SK-MEL-5 (cell line): ENCODE results near the gene AKNA. TPM values are rescaled to one million over a fixed set of nuclear protein-coding genes. Genes with fewer than 3 reads are reported as not detected.
"Not testable (repeated sequence)": the region's sequence is repeated elsewhere in the genome, so short reads cannot be mapped to it uniquely, and the experiment has no call there.

Experiments
- DNase-seq: peaks from one replicate; pipeline ENCODE4 v3.0.0-alpha.2; 2016; ENCODE audit warnings: low read depth, low spot score
- in situ Hi-C: cut with HindIII; loops from 2 replicates; pipeline ENCODE4 v1.10.0; 2016; ENCODE audit warnings: low sequenced_read_pairs, high pct_unique_total_duplicates, low pct_unique_long_range_greater_than_20kb
- total RNA-seq: library from RNA; depleted of rRNA; stranded (reverse); fragments of >200 nt; shearing (Covaris generic); gene quantifications from 2 replicates; pipeline ENCODE4 v1.2.3, GENCODE V29; 2014

AKNA gene
- total RNA-seq, 1 experiment from 2014 or later: 5.5 TPM

GRCh38 chr9:114341152-114341830, 46.5 kb downstream of the AKNA start:
- in situ Hi-C loops: no loop called here
- DNase-seq: no peak

- peak; percentile 66 for DNase-seq
- in situ Hi-C loops: no loop called here
These were observed 48.5 kb downstream of the AKNA start for GRCh38 chr9:114339130-114339908.

- no peak for DNase-seq
- in situ Hi-C loops: no loop called here
These were observed 49.6 kb downstream of the AKNA start for GRCh38 chr9:114338187-114338586.

- in situ Hi-C loops: no loop called here
- DNase-seq: no peak
These were observed 50.9 kb downstream of the AKNA start for GRCh38 chr9:114336699-114337395.

DNA sequence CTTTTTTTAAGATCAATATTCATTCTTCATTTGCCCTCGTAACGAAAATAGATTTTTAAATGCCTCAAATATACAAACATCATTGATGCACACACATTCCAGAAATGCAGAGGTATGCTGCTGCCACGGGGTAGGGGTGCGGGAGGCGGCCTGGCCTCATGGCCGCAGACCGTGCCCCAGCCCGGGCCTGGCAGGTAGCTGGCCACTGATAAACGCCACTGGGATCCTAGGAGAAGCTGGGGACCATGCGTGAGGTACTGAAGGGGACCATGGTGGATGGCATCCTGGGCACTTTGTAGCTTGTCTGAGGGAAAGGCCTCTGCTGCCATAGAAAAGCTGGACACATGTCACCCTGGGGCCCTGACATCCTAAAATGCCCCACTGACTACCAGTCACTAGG, 51.6 kb downstream of the AKNA start:
- in situ Hi-C loops: no loop called here
- DNase-seq: no peak

- DNase-seq: no peak
- in situ Hi-C loops: no loop called here
These were observed 52.0 kb downstream of the AKNA start for GRCh38 chr9:114335745-114336144.

DNA sequence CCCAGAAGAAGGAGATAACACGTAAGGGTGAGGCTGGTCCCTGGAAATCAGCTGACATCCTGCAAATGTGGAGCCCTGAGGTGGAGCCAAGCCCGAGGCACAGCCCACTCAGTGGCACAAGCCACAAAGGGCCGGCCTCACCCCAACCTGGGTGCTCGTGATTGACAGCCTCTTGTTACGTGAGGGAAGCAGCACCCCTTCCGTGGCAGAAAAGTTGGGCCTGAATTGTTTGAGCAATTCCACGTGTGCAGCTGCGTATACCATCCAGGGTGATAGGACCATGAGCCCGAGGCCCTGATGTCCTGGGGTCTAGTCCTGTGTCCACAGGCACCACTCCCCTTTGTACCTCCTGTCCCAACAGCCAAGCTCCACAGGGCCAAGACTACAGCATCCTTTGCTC, 53.3 kb downstream of the AKNA start:
- no peak for DNase-seq
- in situ Hi-C loops: no loop called here

- DNase-seq, in situ Hi-C loops: not testable (repeated sequence)
These were observed 54.1 kb downstream of the AKNA start for GRCh38 chr9:114333718-114334117.

GRCh38 chr9:114332474-114333040, 55.2 kb downstream of the AKNA start:
- in situ Hi-C loops, DNase-seq: not testable (repeated sequence)

DNA sequence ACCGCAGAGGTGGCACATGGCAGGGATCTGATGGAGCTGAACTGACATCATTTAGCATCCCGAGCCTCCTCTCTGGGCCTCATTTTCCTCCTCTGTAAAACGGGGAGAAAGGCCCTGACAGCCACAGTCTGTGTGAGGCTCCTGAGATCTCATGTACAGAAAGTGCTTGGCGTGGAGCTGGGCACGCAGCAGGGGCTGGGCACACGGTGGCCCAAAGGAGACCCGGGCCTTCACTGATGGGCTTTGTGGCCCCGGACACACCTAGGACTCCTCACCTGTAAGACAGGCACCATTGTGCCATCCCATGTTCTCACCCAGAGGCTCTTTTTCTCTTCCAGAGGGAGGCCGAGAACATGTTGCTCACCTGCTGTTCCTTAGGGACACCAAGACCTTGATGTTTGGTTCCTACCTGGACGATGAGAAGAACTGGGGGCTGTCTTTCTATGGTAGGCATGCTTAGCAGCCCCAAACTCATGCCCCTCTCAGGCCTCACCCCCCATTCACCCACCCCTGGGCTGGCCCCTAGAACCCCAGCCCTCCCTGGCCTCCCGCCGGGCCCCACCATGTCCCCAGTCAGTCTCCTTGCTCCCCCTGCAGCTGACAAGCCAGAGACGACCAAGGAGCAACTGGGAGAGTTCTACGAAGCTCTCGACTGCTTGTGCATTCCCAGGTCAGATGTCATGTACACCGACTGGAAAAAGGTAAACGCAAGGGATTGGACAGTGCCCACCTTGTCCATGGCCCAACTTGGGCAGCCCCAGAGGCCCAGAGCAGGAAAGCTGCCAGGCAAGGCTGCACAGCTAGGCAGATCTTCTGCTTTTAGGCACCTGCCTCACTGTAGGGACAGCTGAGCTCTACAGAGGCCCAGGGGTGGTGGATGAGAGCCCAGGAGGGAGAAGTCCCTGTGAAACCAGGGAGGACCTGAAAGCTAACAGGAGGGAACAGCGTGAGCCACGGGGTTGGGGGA, 56.3 kb downstream of the AKNA start:
- in situ Hi-C loops, DNase-seq: not testable (repeated sequence)

- in situ Hi-C loops: no loop called here
- no peak for DNase-seq
These were observed 57.1 kb downstream of the AKNA start for GRCh38 chr9:114330636-114331035.

DNA sequence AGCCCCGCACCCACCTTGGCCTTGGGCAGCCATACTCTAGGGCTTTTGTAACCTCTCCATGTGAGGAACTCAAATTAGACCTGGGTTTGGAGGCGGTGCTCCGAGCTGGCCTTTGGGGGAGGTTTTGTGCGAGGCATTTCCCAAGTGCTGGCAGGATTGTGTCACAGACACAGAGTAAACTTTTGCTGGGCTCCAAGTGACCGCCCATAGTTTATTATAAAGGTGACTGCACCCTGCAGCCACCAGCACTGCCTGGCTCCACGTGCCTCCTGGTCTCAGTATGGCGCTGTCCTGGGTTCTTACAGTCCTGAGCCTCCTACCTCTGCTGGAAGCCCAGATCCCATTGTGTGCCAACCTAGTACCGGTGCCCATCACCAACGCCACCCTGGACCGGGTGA, 58.2 kb downstream of the AKNA start, which contains the start of gene ORM2:
Gene ORM2, plus strand, starts transcription at position 245 of the 398 bp plus-strand sequence. Its CDS starts 36 bp downstream, at position 281.
- DNase-seq, in situ Hi-C loops: not testable (repeated sequence)

DNA sequence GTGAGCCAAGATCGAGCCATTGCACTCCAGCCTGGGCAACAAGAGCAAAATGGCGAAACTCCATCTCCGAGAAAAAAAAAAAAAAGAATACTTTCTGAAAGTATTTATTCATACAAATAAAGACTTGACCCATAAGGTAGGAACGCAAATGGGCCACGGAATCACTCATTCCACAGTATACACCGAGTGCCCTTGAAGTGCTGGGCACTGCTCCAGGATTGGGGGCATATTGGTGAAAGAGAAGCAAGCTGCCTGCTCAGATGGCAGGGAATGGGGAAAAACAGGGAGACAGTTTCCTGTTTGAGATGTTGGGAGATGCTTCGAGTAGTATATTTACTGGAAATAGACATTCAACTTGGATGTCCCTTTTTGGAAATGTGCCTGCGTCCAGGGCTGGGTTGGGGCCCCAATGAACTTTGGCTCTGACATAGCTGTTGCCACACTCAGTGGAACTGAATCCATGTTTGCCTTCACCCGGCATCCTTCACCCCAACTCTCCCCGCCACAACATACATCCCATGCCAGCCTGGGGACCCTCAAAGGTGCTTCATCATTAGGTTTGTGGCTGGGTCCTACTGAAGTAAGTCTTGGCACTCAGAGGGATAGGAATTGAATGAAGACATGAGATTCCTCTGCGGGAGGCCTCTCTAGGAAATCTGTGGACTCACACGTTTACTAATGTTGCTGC, 58.7 kb downstream of the AKNA start:
- DNase-seq, in situ Hi-C loops: not testable (repeated sequence)

DNA sequence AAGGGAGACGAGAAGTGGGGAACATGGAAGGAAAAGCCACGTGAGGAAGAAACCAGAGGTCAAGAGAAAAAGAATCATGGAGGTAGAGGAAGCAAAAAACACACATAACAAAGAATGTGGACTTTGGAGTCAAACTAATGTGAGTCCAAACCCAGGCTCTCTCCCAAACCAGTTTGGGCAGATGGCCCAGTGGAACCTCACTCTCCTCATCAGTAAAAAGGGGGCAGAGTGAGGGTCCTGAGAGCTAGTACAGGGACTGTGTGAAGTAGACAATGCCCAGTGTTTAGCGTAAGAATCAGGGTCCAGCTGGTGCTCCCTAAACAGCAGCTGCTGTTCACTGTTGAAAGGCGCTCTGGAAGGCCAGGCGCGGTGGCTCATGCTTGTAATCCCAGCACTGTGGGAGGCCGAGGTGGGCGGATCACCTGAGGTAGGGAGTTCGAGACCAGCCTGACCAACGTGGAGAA, 59.4 kb downstream of the AKNA start:
- in situ Hi-C loops, DNase-seq: not testable (repeated sequence)

GRCh38 chr9:114327749-114328148, 60.0 kb downstream of the AKNA start:
- no peak for DNase-seq
- in situ Hi-C loops: no loop called here

DNA sequence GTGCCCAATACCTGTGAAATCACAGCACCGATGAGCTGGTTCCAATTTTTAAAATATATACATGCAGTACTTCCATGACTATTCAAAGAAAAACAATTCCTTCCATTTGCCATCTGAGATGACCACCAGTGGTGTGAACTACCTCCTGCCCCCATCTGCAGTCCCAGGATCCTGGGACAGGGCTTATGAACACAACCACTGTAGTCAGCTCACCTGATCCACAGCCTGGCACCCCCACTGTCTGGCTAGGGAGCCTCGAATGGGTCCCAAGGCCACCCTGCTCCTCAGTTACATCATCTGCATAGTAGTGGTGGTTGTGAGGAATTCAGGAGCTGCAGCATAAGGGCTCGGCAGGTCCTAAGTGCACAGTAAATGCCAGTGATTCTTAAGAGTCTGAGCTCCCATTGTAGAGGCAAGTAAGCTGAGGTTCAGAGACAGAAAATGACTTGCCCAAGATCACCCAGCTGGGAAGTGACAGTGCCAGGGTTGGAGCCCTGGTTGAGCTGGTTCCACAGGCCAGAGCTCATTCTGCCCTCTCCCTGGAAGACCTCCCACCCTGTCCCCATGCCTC, 62.0 kb downstream of the AKNA start:
- DNase-seq, in situ Hi-C loops: not testable (repeated sequence)
